HepG2 (cell line): Measurements from ENCODE around the gene FBXL7. TPM values are rescaled to one million over a fixed set of nuclear protein-coding genes. Genes with fewer than 3 reads are reported as not detected.
A peak's percentile ranks its signal among the peaks of the same experiment; 100 is the strongest.

Source experiments
- ATAC-seq: fragments of 200-7000 bp; cut with Tn5 transposase; 3 replicates; pipeline ENCODE4 v1.9.1; 2020; ENCODE audit warnings: mild to moderate bottlenecking, moderate library complexity
- BruUV-seq: library from RNA; stranded (reverse); fragments of 400-500 nt; replicated peaks from 2 replicates; lab custom pipeline; 2021; lab: Mats Ljungman, UMichigan
- CTCF ChIA-PET: fragments of 300-600 bp; formaldehyde crosslinking; extraction: SDS; loops from one replicate; lab custom pipeline; 2021; ENCODE audit warnings: low total read pairs, inconsistent platforms, low intra/inter-chr PET ratio; lab: Yijun Ruan, JAX
- POLR2A ChIA-PET: fragments of 350-600 bp; sonication (Branson Sonifier 250); formaldehyde crosslinking; loops from one replicate; lab custom pipeline; 2020; ENCODE audit warnings: antibody characterized with exemption, inconsistent platforms; lab: Yijun Ruan, JAX
- DNase-seq: peaks from one replicate; pipeline ENCODE4 v3.0.0-alpha.2; 2015; ENCODE audit warnings: low spot score
- FAIRE-seq: peaks from 3 replicates; lab custom pipeline; 2011; peaks lifted over from hg19 to GRCh38; lab: Jason Lieb, UNC
- H2AFZ ChIP-seq: one replicate; pipeline ENCODE4 v1.6.1; 2011; ENCODE audit warnings: low read length, inconsistent platforms
- H3K27ac ChIP-seq: fragments of 300-600 bp; 3 replicates; pipeline ENCODE4 v1.8.0; 2011; ENCODE audit warnings: mixed run types, mild to moderate bottlenecking, mixed read lengths, low read length, inconsistent platforms; ENCODE audit not compliant: insufficient read depth; ENCODE audit errors: extremely low read length
- H3K27me3 ChIP-seq, 2 experiments: fragments of 200-600 bp in 1 of 2; 2 replicates in 1 of 2; 3 replicates in 1 of 2; pipeline versions ENCODE4 v1.6.0 to v1.8.0; 2011; ENCODE audit warnings: low read length in 2 of 2, mild to moderate bottlenecking in 2 of 2, moderate library complexity in 2 of 2, inconsistent platforms in 1 of 2; ENCODE audit not compliant: insufficient read depth in 2 of 2, control insufficient read depth in 1 of 2
- H3K36me3 ChIP-seq, 2 experiments: fragments of 200-600 bp in 1 of 2; replicated peaks in 1 of 2; 2 replicates in 1 of 2; 3 replicates in 1 of 2; pipeline versions ENCODE4 v1.5.1 to v1.8.0; 2011; ENCODE audit warnings: low read length in 2 of 2, inconsistent platforms in 1 of 2; ENCODE audit not compliant: insufficient read depth in 2 of 2, control insufficient read depth in 1 of 2
- H3K4me1 ChIP-seq: 2 replicates; pipeline ENCODE4 v1.5.1; 2012; ENCODE audit warnings: low read length, inconsistent platforms; ENCODE audit not compliant: insufficient read depth
- H3K4me2 ChIP-seq: 2 replicates; pipeline ENCODE4 v1.6.0; 2011; ENCODE audit warnings: low read depth, low read length, inconsistent platforms
- H3K4me3 ChIP-seq, 3 experiments: fragments of 200-600 bp in 1 of 3; sonication (generic), shearing (Covaris generic) in 1 of 3; replicated peaks in 1 of 3; 2 replicates each; pipeline ENCODE4 v1.5.1; 2011 to 2016; ENCODE audit warnings: low read length in 3 of 3, inconsistent platforms in 2 of 3, low read depth in 2 of 3, mild to moderate bottlenecking in 2 of 3, control low read depth in 1 of 3, mixed read lengths in 1 of 3; ENCODE audit not compliant: insufficient read depth in 1 of 3
- H3K79me2 ChIP-seq: one replicate; pipeline ENCODE4 v1.6.1; 2011; ENCODE audit warnings: low read length, inconsistent platforms; ENCODE audit not compliant: insufficient read depth
- H3K9ac ChIP-seq: 2 replicates; pipeline ENCODE4 v1.6.0; 2011; ENCODE audit warnings: mild to moderate bottlenecking, low read depth, low read length, inconsistent platforms; ENCODE audit not compliant: insufficient read depth
- H3K9me3 ChIP-seq: 2 replicates; pipeline ENCODE4 v1.5.1; 2012; ENCODE audit warnings: mild to moderate bottlenecking, low read length
- H4K20me1 ChIP-seq: 2 replicates; pipeline ENCODE4 v1.6.0; 2011; ENCODE audit warnings: inconsistent platforms, mild to moderate bottlenecking, low read length, moderate library complexity; ENCODE audit not compliant: insufficient read depth
- HNRNPK ChIP-seq: fragments of 200-400 bp; formaldehyde crosslinking; IDR thresholded peaks from 2 replicates; pipeline ENCODE4 v1.6.1; 2018; ENCODE audit warnings: low read length, low read depth, moderate library complexity, mild to moderate bottlenecking; ENCODE audit not compliant: poor library complexity, severe bottlenecking
- WGBS: methylation state at CpG from one replicate; pipeline ENCODE4 v1.1.6; 2017; ENCODE audit warnings: low lambda C conversion rate; 5-methylcytosine and 5-hydroxymethylcytosine counted together
- in situ Hi-C: cut with HindIII; loops from 2 replicates; pipeline ENCODE4 v1.10.0; 2017; ENCODE audit warnings: low pct_unique_long_range_greater_than_20kb; ENCODE audit not compliant: extremely low pct_ligation_motif_present
- intact Hi-C: fragments of 100-400 bp; cut with micrococcal nuclease; formaldehyde crosslinking; loops from one replicate; pipeline ENCODE4 v1.10.0; 2022; ENCODE audit not compliant: unreplicated experiment
- polyA plus RNA-seq, 8 experiments: library from polyadenylated mRNA; depleted of rRNA in 3 of 8; stranded (reverse) in 7 of 8; unstranded in 1 of 8; fragments of >200 nt; fragmentation: Illumina TruSeq in 4 of 8; extraction: Trizol in 4 of 8; gene quantifications; 2 replicates each; pipeline versions ENCODE4 v1.2.1 to v1.2.3, GENCODE V29; 2011 to 2016; ENCODE audit warnings: low read depth in 4 of 8, missing spikeins in 1 of 8, mixed read lengths in 1 of 8; ENCODE audit not compliant: insufficient read depth in 1 of 8
- total RNA-seq, 5 experiments: library from RNA; depleted of rRNA; stranded (reverse); fragments of >200 nt; fragmentation: Illumina TruSeq; extraction: Trizol; gene quantifications; 2 replicates each; pipeline ENCODE4 v1.2.3, GENCODE V29; 2016; ENCODE audit warnings: low read depth in 1 of 5
- TF ChIP-seq, protein P1 (sequence below): sonication (generic); formaldehyde crosslinking; IDR thresholded peaks from 2 replicates; pipeline ENCODE4 v1.4.0; 2020; ENCODE audit warnings: mild to moderate bottlenecking, missing genetic modification reagents, borderline replicate concordance

The FBXL7 gene
- total and polyA plus RNA-seq, 2 of the 13 experiments (the other 11 are each of a cell fraction or from before 2014, with no cell fraction given), result 0.07 TPM; not detected in 1

GRCh38 chr5:15585841-15586591 is 86.0 kb downstream of the FBXL7 start:
- Histone ChIP-seq H3K9ac (no peak overlapping the region), H3K27me3 (no peaks in the 10 kb centered on the region), H3K4me3 (no peak overlapping the region), H2AFZ (no peak overlapping the region), H3K4me2 (no peak overlapping the region), H3K36me3 (no peaks in the 10 kb centered on the region), H3K27ac (no peak overlapping the region), H4K20me1 (no peaks in the 10 kb centered on the region), H3K9me3 (peaks cover 22% of the 10 kb centered on the region), H3K79me2 (no peaks in the 10 kb centered on the region), H3K4me1 (no peaks in the 10 kb centered on the region)
- in situ Hi-C loops (no loop called here), intact Hi-C loops (no loop called here)
- 88% methylated on average over 1 of the region's 1 CpG for WGBS
- ATAC-seq (no peak), FAIRE-seq (no peak), DNase-seq (no peak)
- POLR2A ChIA-PET, result no interaction called here
- CTCF ChIA-PET, result no interaction called here
- peak; percentile 83 for TF ChIP-seq HNRNPK
- TF ChIP-seq, protein P1, sequence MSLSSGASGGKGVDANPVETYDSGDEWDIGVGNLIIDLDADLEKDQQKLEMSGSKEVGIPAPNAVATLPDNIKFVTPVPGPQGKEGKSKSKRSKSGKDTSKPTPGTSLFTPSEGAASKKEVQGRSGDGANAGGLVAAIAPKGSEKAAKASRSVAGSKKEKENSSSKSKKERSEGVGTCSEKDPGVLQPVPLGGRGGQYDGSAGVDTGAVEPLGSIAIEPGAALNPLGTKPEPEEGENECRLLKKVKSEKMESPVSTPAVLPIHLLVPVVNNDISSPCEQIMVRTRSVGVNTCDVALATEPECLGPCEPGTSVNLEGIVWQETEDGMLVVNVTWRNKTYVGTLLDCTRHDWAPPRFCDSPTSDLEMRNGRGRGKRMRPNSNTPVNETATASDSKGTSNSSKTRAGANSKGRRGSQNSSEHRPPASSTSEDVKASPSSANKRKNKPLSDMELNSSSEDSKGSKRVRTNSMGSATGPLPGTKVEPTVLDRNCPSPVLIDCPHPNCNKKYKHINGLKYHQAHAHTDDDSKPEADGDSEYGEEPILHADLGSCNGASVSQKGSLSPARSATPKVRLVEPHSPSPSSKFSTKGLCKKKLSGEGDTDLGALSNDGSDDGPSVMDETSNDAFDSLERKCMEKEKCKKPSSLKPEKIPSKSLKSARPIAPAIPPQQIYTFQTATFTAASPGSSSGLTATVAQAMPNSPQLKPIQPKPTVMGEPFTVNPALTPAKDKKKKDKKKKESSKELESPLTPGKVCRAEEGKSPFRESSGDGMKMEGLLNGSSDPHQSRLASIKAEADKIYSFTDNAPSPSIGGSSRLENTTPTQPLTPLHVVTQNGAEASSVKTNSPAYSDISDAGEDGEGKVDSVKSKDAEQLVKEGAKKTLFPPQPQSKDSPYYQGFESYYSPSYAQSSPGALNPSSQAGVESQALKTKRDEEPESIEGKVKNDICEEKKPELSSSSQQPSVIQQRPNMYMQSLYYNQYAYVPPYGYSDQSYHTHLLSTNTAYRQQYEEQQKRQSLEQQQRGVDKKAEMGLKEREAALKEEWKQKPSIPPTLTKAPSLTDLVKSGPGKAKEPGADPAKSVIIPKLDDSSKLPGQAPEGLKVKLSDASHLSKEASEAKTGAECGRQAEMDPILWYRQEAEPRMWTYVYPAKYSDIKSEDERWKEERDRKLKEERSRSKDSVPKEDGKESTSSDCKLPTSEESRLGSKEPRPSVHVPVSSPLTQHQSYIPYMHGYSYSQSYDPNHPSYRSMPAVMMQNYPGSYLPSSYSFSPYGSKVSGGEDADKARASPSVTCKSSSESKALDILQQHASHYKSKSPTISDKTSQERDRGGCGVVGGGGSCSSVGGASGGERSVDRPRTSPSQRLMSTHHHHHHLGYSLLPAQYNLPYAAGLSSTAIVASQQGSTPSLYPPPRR (CRISPR knock-in tag), result no peak
- BruUV-seq, result no TSS peak
